ENCODE measurements around the gene MTOR.

GRCh38 chr1:11058595-11059154 is 203.7 kb downstream of the MTOR start:
- no peak for TF ChIP-seq CTCF (IDR thresholded peaks at IDR 0.05)
- no peak for TF ChIP-seq EP300 (IDR thresholded peaks at IDR 0.05)
- TF ChIP-seq POLR2A (IDR thresholded peaks at IDR 0.05) = no peak
